Epithelial cell of esophagus (primary cell): ENCODE results near the gene MYEF2.
A peak's percentile ranks its signal among the peaks of the same experiment; 100 is the strongest.

ENCODE experiments used
- DNase-seq: peaks from one replicate; pipeline ENCODE4 v3.0.0; 2010; ENCODE audit warnings: low read depth
- H3K4me3 ChIP-seq: 2 replicates; pipeline ENCODE4 v1.5.1; 2011; ENCODE audit warnings: mild to moderate bottlenecking, low read length, control low read depth
- TF ChIP-seq, protein P1 (sequence below): IDR thresholded peaks from 2 replicates; pipeline ENCODE4 v1.5.1; 2011; ENCODE audit warnings: low read depth, mild to moderate bottlenecking, low read length, control low read depth, inconsistent platforms; ENCODE audit not compliant: insufficient read depth; ENCODE audit errors: missing control alignments

MYEF2 gene, protein sequence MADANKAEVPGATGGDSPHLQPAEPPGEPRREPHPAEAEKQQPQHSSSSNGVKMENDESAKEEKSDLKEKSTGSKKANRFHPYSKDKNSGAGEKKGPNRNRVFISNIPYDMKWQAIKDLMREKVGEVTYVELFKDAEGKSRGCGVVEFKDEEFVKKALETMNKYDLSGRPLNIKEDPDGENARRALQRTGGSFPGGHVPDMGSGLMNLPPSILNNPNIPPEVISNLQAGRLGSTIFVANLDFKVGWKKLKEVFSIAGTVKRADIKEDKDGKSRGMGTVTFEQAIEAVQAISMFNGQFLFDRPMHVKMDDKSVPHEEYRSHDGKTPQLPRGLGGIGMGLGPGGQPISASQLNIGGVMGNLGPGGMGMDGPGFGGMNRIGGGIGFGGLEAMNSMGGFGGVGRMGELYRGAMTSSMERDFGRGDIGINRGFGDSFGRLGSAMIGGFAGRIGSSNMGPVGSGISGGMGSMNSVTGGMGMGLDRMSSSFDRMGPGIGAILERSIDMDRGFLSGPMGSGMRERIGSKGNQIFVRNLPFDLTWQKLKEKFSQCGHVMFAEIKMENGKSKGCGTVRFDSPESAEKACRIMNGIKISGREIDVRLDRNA

DNA sequence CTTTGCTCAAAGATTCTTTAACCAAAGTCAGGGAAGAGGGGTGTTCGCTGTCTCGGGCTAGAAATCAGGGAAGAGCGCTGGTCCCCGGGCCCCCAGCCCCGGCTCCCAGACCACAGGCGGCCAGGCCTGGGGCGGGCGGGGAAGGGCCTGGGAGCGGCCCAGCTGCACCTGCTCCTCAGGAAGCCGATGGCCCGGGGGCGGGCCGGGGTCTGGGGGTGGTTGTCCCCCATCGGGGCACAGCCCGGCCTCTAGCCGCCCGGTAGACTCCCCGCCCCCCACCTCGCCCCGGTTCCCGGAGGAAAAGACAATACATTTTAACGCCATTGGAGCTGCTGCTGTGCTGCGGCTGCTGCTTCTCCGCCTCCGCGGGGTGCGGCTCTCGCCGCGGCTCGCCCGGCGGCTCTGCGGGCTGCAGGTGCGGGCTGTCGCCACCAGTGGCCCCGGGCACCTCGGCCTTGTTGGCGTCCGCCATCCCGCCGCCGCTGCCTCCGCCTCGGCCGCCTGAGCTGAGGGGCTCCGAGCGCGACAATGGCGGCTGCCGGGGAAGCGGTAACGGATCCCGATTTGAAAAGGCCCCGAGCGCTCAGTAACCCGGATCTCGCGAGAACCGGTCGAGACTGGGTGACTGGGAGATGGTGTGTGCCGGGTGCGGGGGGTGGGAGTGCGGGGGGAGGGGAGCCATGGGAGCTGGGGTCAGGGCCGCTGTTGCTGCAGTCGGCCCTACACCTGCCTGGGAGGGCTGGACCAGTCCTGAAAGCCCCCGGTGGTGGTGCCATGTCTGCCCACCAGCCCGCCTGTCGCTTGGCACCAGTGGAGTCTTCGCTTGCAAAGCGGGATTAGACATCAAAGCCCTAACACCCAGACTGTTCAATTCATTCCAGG, at the start of gene MYEF2:
MYEF2 (minus strand) TSS at position 530 of the 882 bp plus-strand sequence; CDS start at position 472, 58 bp downstream.
- TF ChIP-seq, protein P1, sequence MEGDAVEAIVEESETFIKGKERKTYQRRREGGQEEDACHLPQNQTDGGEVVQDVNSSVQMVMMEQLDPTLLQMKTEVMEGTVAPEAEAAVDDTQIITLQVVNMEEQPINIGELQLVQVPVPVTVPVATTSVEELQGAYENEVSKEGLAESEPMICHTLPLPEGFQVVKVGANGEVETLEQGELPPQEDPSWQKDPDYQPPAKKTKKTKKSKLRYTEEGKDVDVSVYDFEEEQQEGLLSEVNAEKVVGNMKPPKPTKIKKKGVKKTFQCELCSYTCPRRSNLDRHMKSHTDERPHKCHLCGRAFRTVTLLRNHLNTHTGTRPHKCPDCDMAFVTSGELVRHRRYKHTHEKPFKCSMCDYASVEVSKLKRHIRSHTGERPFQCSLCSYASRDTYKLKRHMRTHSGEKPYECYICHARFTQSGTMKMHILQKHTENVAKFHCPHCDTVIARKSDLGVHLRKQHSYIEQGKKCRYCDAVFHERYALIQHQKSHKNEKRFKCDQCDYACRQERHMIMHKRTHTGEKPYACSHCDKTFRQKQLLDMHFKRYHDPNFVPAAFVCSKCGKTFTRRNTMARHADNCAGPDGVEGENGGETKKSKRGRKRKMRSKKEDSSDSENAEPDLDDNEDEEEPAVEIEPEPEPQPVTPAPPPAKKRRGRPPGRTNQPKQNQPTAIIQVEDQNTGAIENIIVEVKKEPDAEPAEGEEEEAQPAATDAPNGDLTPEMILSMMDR = no peak
- peak; percentile 66 for DNase-seq
- peak within 1 kb of the TSS; percentile 49 for H3K4me3 ChIP-seq

DNA sequence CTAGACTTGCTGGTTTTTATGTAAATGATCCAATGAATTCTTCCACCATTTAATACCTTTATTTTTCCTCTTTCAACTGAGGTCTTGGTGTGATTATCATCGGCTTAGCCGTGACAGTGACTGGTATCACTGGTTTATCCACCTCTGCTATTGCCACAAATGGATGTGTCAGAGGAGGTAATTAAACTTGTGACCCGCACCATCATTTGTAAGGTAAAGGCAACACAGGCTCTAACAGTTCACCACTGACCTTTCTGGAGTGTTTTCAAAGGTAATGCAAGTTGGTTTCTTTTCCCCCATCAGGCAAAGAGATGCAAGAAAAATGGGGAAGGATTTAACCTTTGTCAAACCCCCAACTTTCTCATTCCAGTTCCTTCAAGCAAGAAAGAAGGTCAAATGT, 47.7 kb upstream of the MYEF2 start:
- TF ChIP-seq, protein P1 = no peak
- no peak overlapping the region for H3K4me3 ChIP-seq

DNA sequence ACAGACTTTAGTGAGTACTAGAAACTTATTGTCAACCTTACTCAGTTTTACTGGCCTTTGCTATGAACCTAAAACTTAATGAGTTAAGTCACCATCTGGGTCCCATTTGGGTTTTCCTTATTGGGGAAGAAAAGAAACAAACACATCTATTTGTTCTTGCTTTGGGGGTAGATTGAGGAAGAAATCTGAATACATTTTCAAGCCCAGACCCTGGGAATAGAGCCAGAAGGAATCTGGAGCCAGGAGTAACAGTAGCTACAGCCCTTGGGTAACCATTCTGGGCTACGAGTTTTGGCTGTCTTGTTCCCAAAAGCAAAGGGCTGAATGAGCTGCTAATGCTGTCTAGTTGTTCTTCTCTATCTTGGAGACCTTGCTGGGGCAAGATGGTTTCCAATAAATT, 44.5 kb upstream of the MYEF2 start:
- no peak overlapping the region for H3K4me3 ChIP-seq
- no peak for DNase-seq
- TF ChIP-seq, protein P1 = no peak

More for the DNA sequence above, 47.7 kb upstream of the MYEF2 start:
- DNase-seq = peak; percentile 46

DNA sequence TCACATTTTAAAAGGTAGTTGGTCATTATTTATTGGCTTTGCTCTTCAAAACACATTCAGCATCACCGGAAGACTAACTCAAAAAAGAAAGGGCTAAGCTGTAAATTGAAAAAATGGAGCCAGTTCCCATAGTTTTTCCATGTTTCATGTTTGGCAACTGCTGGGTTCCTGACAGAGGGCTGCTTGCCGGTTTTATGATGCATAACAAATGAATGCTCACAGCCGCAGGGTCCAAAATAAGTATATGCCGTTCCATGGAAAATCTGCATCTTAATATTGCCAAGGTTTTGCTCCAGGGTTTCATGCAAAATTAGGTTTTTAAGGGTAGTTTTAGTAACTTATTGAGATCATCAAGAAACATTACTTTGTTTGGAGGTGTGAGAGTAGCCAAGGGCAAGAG, 43.8 kb upstream of the MYEF2 start:
- no peak overlapping the region for H3K4me3 ChIP-seq
- TF ChIP-seq, protein P1 = no peak
- DNase-seq = no peak

DNA sequence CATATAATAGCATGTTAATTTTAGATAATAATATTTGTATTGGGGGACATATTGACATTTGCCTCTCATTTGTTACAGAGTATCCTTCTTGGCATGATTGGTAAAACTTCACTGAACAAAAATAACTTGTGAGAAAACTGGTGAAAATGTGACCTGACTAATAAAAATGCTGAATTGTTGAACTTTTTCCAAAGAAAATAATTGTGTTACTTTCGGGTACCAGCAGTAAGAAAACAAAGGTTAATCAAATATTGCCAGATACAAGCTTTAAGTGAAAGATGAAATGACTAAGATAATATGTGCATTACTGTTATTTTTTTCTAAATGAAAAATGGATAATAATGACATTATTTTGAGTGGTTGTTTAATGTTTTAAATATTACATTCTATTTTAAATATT, 43.2 kb upstream of the MYEF2 start:
- H3K4me3 ChIP-seq = no peak overlapping the region
- TF ChIP-seq, protein P1 = no peak
- DNase-seq = no peak

DNA sequence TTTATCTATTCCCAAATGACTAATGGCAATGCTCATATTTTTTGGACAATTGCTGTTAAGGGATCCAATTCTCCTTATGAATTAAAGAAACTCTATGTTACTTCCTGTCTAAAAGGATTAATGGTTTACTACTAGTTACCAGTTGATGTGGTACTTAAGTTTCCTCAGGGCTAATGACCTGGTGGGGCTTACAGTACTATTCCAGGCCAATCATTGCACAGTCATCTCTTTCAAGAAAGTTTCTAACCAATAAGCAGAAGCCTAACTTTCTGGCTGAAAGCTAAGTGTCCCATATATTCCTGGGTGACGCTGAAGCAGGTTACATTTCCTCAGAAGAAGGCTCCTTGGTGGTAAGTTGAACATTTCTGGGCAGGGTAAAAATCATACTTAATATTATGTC, 27.9 kb upstream of the MYEF2 start, which contains the start of gene SLC12A1:
SLC12A1 (plus strand) TSS at position 322 of the 400 bp plus-strand sequence. CDS start 1,418 bp downstream, outside the sequence.
- DNase-seq = no peak
- H3K4me3 ChIP-seq = no peak within 1 kb of the TSS
- TF ChIP-seq, protein P1 = no peak
